Adipose tissue (tissue), 3 donors: ENCODE data around the gene IL21R. TPM values are rescaled to one million over a fixed set of nuclear protein-coding genes. Genes with fewer than 3 reads are reported as not detected.
"Not testable (repeated sequence)": the region's sequence is repeated elsewhere in the genome, so short reads cannot be mapped to it uniquely, and the experiment has no call there.

ENCODE experiments used
- H3K27ac ChIP-seq: one replicate; pipeline ENCODE4 v1.5.1; 2013; ENCODE audit warnings: low read depth, low read length
- WGBS, 3 donors: extraction: QIAGEN DNeasy Blood & Tissue Kit; methylation state at CpG; one replicate each; pipeline ENCODE4 v1.1.7; 2013; 5-methylcytosine and 5-hydroxymethylcytosine counted together
- polyA plus RNA-seq, 3 donors: library from polyadenylated mRNA; stranded (reverse); fragments of 200-250 nt; gene quantifications; one replicate each; pipeline ENCODE4 v1.2.3, GENCODE V29; 2013
- donor health status: healthy with polysubstance abuse.
- donor health status: Bipolar disorder and iron deficiency.
- donor health status: healthy.

The IL21R gene
- polyA plus RNA-seq, 3 donors: 0.12 to 0.19 TPM; not detected in 1

- 51 to 85% (median 80%) methylated on average over 16 of the region's 16 CpGs for WGBS, 3 donors
- H3K27ac ChIP-seq: no peak overlapping the region
Observed at GRCh38 chr16:27452569-27453493, 50.9 kb downstream of the IL21R start.

- no peak overlapping the region for H3K27ac ChIP-seq
- 81 to 98% (median 95%) methylated on average over 3 of the region's 3 CpGs for WGBS, 3 donors
Observed at GRCh38 chr16:27453494-27453825, 51.5 kb downstream of the IL21R start.

- H3K27ac ChIP-seq: no peak overlapping the region
- 16 to 55% (median 22%) methylated on average over 12 of the region's 12 CpGs for WGBS, 3 donors
Observed at GRCh38 chr16:27455700-27456099, 53.7 kb downstream of the IL21R start.

GRCh38 chr16:27457605-27457900, 55.6 kb downstream of the IL21R start:
- not testable (repeated sequence) for H3K27ac ChIP-seq
- 88 to 91% (median 88%) methylated on average over 17 of the region's 17 CpGs for WGBS, 3 donors

GRCh38 chr16:27458258-27458657, 56.3 kb downstream of the IL21R start:
- WGBS, 3 donors: 54 to 66% (median 56%) methylated on average over 5 of the region's 5 CpGs

GRCh38 chr16:27458987-27459688, 57.2 kb downstream of the IL21R start:
- 77 to 86% (median 83%) methylated on average over 5 of the region's 5 CpGs for WGBS, 3 donors
- no peak overlapping the region for H3K27ac ChIP-seq

More at GRCh38 chr16:27458258-27458657, 56.3 kb downstream of the IL21R start:
- H3K27ac ChIP-seq: no peak overlapping the region

GRCh38 chr16:27460213-27460612, 58.2 kb downstream of the IL21R start:
- H3K27ac ChIP-seq: no peak overlapping the region
- 63 to 74% (median 68%) methylated on average over 4 of the region's 4 CpGs for WGBS, 3 donors

- H3K27ac ChIP-seq: no peak overlapping the region
- 78 to 86% (median 82%) methylated on average over 20 of the region's 20 CpGs for WGBS, 3 donors
Observed at GRCh38 chr16:27460663-27461482, 58.9 kb downstream of the IL21R start.

- H3K27ac ChIP-seq: no peak overlapping the region
- WGBS, 3 donors: 64 to 85% (median 69%) methylated on average over 16 of the region's 16 CpGs
Observed at GRCh38 chr16:27461483-27462171, 59.7 kb downstream of the IL21R start.

GRCh38 chr16:27462200-27462845, 60.3 kb downstream of the IL21R start:
- no peak overlapping the region for H3K27ac ChIP-seq
- 86 to 90% (median 89%) methylated on average over 18 of the region's 18 CpGs for whole genome bisulfite sequencing, 3 donors

GRCh38 chr16:27462846-27463682, 61.1 kb downstream of the IL21R start:
- H3K27ac ChIP-seq: no peak overlapping the region
- WGBS, 3 donors: 86 to 94% (median 91%) methylated on average over 22 to 24 of the region's 24 CpGs

- 89 to 92% (median 89%) methylated on average over 32 of the region's 32 CpGs for WGBS, 3 donors
- H3K27ac ChIP-seq: no peak overlapping the region
Observed at GRCh38 chr16:27463741-27464591, 62.0 kb downstream of the IL21R start.

- WGBS, 3 donors: 92 to 93% (median 93%) methylated on average over 29 to 33 of the region's 33 CpGs
Observed at GRCh38 chr16:27464626-27465482, 62.9 kb downstream of the IL21R start.

GRCh38 chr16:27465483-27465879, 63.5 kb downstream of the IL21R start:
- no peak overlapping the region for H3K27ac ChIP-seq
- 79 to 82% (median 81%) methylated on average over 8 of the region's 8 CpGs for WGBS, 3 donors

More at GRCh38 chr16:27464626-27465482, 62.9 kb downstream of the IL21R start:
- no peak overlapping the region for H3K27ac ChIP-seq

- H3K27ac ChIP-seq: no peak overlapping the region
- WGBS, 3 donors: 95 to 97% (median 96%) methylated on average over 22 of the region's 22 CpGs
Observed at GRCh38 chr16:27468941-27469531, 67.1 kb downstream of the IL21R start.
